ENCODE data around the gene COMTD1. TPM values are rescaled to one million over a fixed set of nuclear protein-coding genes. Genes with fewer than 3 reads are reported as not detected.
A peak's percentile ranks its signal among the peaks of the same experiment; 100 is the strongest.
"Not testable (repeated sequence)": the region's sequence is repeated elsewhere in the genome, so short reads cannot be mapped to it uniquely, and the experiment has no call there.

Gene COMTD1
- total RNA-seq, 1 donor from 2014 or later: 30.8 TPM

GRCh38 chr10:75229971-75230370, 5.8 kb downstream of the COMTD1 start:
- intact Hi-C loops (cut with micrococcal nuclease): loop anchor here (2.0 to 10.0 kb wide), 3 partner anchors 41 to 965 kb away; partner anchors contain the start of gene SAMD8
- no peak for ATAC-seq

DNA sequence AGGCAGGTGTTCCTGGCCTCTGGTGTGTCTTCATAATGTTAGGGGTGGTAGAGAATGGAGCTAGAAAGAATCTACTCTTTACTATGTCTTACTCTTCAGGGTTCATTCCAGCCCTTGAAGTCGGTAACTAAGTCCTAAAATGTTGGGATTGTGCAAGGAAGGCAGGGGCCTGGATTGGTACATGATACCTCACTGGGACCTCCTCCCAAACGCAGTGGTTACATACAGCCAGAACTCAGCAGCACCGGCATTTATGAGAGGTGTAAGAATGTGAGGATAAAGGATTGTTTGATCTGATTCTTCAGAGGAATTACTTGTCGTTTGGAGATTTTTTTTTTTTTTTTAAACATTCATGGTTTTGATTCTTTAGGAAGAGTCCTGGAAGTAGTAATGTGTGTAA, 6.9 kb downstream of the COMTD1 start:
- intact Hi-C loops (cut with micrococcal nuclease): loop anchor here (10.0 kb wide), 1 partner anchor 114 kb away; the partner anchor contains the start of gene SAMD8
- ATAC-seq: no peak
- no peak for DNase-seq

More at GRCh38 chr10:75229971-75230370, 5.8 kb downstream of the COMTD1 start:
- no peak for DNase-seq

GRCh38 chr10:75228278-75228677, 7.5 kb downstream of the COMTD1 start:
- DNase-seq (no peak), ATAC-seq (no peak)
- intact Hi-C loops (cut with micrococcal nuclease): loop anchor here (10.0 kb wide), 1 partner anchor 113 kb away; the partner anchor contains the start of gene SAMD8

GRCh38 chr10:75226656-75227055, 9.1 kb downstream of the COMTD1 start:
- DNase-seq (no peak), ATAC-seq (peak; percentile 4)
- intact Hi-C loops (cut with micrococcal nuclease): loop anchor here (10.0 kb wide), 1 partner anchor 112 kb away; the partner anchor contains the start of gene SAMD8

- no peak for ATAC-seq
- intact Hi-C loops (cut with micrococcal nuclease): loop anchor here (10.0 kb wide), 1 partner anchor 111 kb away; the partner anchor contains the start of gene SAMD8
- DNase-seq: no peak
Measured at GRCh38 chr10:75226095-75226494, 9.7 kb downstream of the COMTD1 start.

GRCh38 chr10:75223507-75223906, 12.2 kb downstream of the COMTD1 start:
- ATAC-seq: no peak
- intact Hi-C loops (cut with micrococcal nuclease): loop anchor here (10.0 kb wide), 1 partner anchor 109 kb away; the partner anchor contains the start of gene SAMD8
- no peak for DNase-seq

GRCh38 chr10:75221492-75221891, 14.3 kb downstream of the COMTD1 start:
- DNase-seq, ATAC-seq: not testable (repeated sequence)
- intact Hi-C loops (cut with micrococcal nuclease): loop anchor here (10.0 kb wide), 1 partner anchor 107 kb away; the partner anchor contains the start of gene SAMD8

DNA sequence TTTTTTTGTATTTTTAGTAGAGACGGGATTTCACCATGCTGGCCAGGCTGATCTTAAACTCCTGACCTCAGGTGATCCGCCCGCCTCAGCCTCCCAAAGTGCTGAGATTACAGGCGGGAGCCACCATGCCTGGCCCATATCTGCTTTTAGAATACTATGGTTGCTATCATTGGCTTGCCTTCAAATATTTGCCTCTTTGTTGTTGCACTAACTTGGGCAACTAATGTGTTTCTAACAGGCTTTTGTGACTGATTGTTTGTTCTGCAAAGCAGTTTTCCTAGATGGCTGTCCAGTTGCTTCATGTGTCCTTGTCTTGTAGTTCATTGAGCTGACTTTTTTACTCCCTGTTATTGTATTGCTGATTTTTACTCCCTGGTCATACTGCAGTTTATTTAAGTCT, 15.5 kb downstream of the COMTD1 start:
- no peak for DNase-seq
- ATAC-seq: no peak
- intact Hi-C loops (cut with micrococcal nuclease): loop anchor here (10.0 kb wide), 1 partner anchor 105 kb away; the partner anchor contains the start of gene SAMD8

DNA sequence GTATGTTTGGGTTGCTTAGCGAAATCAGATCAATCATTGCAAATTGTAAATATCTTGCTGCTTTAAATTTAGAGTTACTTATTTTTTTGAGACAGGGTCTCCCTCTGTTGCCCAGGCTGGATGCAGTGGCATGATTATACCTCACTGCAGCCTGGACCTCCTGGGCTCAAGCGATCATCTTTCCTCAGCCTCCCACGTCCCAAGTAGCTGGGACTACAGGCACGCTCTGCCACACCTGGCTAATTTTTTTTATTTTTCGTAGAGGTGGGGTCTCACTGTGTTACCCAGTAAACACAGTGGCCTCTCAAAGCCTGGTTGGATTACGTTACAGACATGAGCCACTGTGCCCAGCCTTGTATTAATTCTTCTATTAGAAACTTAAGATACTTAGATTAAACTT, 23.4 kb downstream of the COMTD1 start:
- ATAC-seq: no peak
- intact Hi-C loops (cut with micrococcal nuclease): no loop called here
- no peak for DNase-seq

DNA sequence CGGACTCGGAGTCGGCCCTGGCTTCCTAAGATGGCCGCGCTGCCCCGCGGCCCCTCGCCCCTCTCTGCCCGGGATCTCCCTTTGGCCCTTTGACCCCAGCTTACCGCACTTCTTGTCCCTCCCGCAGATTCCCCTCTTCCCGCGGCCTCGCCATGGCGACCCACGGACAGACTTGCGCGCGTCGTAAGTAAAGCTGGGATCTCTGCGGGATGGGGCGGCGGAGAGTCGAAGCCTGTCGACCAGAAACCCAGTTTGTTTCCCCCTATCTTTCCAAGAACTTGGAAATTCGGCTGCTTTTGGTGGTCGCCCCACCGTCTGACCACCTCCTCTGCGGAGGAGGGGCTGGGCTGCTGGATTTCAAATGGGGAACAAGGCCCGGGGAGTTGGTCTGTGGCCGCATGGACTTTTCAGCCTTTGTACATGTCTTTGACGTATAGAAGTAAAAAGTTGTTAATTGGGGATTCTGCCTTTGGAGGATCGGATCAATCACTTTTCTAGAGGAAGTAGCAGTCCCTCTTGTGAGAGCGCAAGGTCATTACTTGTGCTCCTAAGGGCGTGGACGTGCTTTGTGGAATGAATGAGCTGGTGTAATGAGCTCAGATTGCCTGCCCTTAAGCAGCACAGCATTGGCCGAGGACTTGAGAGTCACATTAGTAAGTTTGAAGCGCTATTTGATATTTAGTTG, 24.6 kb downstream of the COMTD1 start:
- intact Hi-C loops (cut with micrococcal nuclease): no loop called here
- no peak for ATAC-seq
- DNase-seq: no peak

- intact Hi-C loops (cut with micrococcal nuclease): no loop called here
- DNase-seq (peak; percentile 97), ATAC-seq (peak; percentile 98)
Measured at GRCh38 chr10:75210282-75211006, 25.3 kb downstream of the COMTD1 start, which contains the start of gene VDAC2. Gene VDAC2, plus strand, starts transcription at chr10:75210796. Its CDS starts 363 bp downstream, at chr10:75211159.

DNA sequence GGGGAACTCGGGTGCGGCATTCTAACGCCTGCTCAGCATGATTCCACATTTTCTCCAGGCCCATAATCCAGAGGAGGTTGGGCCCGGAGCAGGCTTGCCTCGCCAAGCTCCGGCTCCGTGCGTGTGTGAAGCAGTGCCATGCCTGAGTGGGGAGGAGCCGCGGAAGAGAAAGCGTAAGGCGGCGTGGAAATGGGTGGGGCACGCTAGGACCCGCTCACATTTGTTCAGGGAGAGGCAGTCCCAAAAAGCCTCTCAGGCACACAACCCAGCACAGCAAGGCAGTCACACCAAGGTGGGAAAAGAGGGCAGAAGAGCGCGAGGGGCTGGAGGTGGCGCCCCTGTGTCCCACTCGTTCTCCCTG, 25.9 kb downstream of the COMTD1 start:
- ATAC-seq: peak; percentile 82
- intact Hi-C loops (cut with micrococcal nuclease): no loop called here
- peak; percentile 89 for DNase-seq

- ATAC-seq (no peak), DNase-seq (no peak)
- intact Hi-C loops (cut with micrococcal nuclease): no loop called here
Measured at GRCh38 chr10:75209086-75209920, 26.5 kb downstream of the COMTD1 start.

DNA sequence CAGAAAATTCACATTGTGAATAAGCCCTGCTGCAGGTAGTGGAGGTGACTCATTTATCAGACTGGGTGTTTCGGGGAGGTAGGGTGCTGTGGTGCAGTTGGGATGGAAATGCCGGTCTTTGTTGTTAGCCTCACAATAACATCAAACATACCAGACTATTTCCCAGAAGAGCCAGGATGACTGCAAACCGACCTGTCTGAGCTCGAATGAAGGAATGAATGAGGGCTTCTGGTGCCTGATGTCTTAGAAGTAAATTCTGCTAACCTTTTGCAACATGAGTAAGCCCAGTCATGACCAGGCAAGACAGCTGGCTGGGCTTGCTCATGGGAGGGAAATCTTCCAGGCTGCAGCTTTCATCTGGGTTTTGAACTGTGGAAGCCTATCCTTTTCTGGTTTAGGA, 27.6 kb downstream of the COMTD1 start:
- intact Hi-C loops (cut with micrococcal nuclease): no loop called here
- DNase-seq: no peak
- ATAC-seq: no peak

GRCh38 chr10:75207857-75208144, 28.0 kb downstream of the COMTD1 start:
- DNase-seq: no peak
- ATAC-seq: no peak
- intact Hi-C loops (cut with micrococcal nuclease): no loop called here

GRCh38 chr10:75207079-75207856, 28.5 kb downstream of the COMTD1 start:
- no peak for ATAC-seq
- DNase-seq: no peak
- intact Hi-C loops (cut with micrococcal nuclease): no loop called here

GRCh38 chr10:75206638-75207037, 29.1 kb downstream of the COMTD1 start:
- DNase-seq; intact Hi-C loops (cut with micrococcal nuclease); ATAC-seq: not testable (repeated sequence)

- no peak for ATAC-seq
- no peak for DNase-seq
- intact Hi-C loops (cut with micrococcal nuclease): no loop called here
Measured at GRCh38 chr10:75205908-75206307, 29.8 kb downstream of the COMTD1 start.

GRCh38 chr10:75203724-75204123, 32.0 kb downstream of the COMTD1 start:
- ATAC-seq (peak; percentile 69), DNase-seq (peak; percentile 53)
- intact Hi-C loops (cut with micrococcal nuclease): no loop called here

Data from left ventricle myocardium superior (tissue), 1 donor.